Loucy (cell line): Measurements from ENCODE around the gene SMAP2.
"Not testable (repeated sequence)": the region's sequence is repeated elsewhere in the genome, so short reads cannot be mapped to it uniquely, and the experiment has no call there.

Source experiments
- H2AFZ ChIP-seq: fragments of 200-600 bp; sonication (generic); 2 replicates; pipeline ENCODE4 v1.6.0; 2016; ENCODE audit warnings: antibody characterized with exemption, mild to moderate bottlenecking, low read length, moderate library complexity
- H3F3A ChIP-seq: fragments of 200-600 bp; 2 replicates; pipeline ENCODE4 v1.6.0; 2016; ENCODE audit warnings: antibody characterized with exemption, low read depth, mild to moderate bottlenecking
- H3K27me3 ChIP-seq: fragments of 200-600 bp; sonication (generic); 2 replicates; pipeline ENCODE4 v1.6.1; 2014; ENCODE audit warnings: low read length, mild to moderate bottlenecking; ENCODE audit not compliant: insufficient read depth, poor library complexity, severe bottlenecking
- H3K36me3 ChIP-seq: fragments of 200-600 bp; sonication (generic); 2 replicates; pipeline ENCODE4 v1.6.1; 2016; ENCODE audit warnings: low read length; ENCODE audit not compliant: insufficient read depth
- H3K4me1 ChIP-seq: fragments of 200-600 bp; sonication (generic); 2 replicates; pipeline ENCODE4 v1.5.1; 2014; ENCODE audit warnings: low read length, mild to moderate bottlenecking; ENCODE audit not compliant: insufficient read depth, poor library complexity, severe bottlenecking
- H3K4me2 ChIP-seq: fragments of 200-600 bp; sonication (generic); 2 replicates; pipeline ENCODE4 v1.6.0; 2014; ENCODE audit warnings: antibody characterized with exemption, low read length, low read depth, mild to moderate bottlenecking; ENCODE audit not compliant: poor library complexity, severe bottlenecking
- H3K4me3 ChIP-seq: fragments of 200-600 bp; sonication (generic); 2 replicates; pipeline ENCODE4 v1.5.1; 2014; ENCODE audit warnings: low read length, mild to moderate bottlenecking, mixed read lengths; ENCODE audit not compliant: poor library complexity, severe bottlenecking
- H3K79me2 ChIP-seq: fragments of 200-600 bp; sonication (generic); 2 replicates; pipeline ENCODE4 v1.6.1; 2014; ENCODE audit warnings: low read length; ENCODE audit not compliant: insufficient read depth
- H3K9ac ChIP-seq: fragments of 200-600 bp; sonication (generic); 2 replicates; pipeline ENCODE4 v1.6.0; 2014; ENCODE audit warnings: mild to moderate bottlenecking, low read depth, low read length, moderate library complexity; ENCODE audit not compliant: poor library complexity, severe bottlenecking
- H3K9me2 ChIP-seq: fragments of 200-600 bp; sonication (generic); replicated peaks from 2 replicates; pipeline ENCODE4 v1.6.1; 2016; ENCODE audit warnings: low read depth, low read length, mixed read lengths
- H3K9me3 ChIP-seq: fragments of 200-600 bp; sonication (generic); 2 replicates; pipeline ENCODE4 v1.6.1; 2014; ENCODE audit warnings: mild to moderate bottlenecking, antibody characterized with exemption, low read length, low read depth; ENCODE audit not compliant: insufficient read depth
- H4K20me1 ChIP-seq: fragments of 200-600 bp; sonication (generic); 2 replicates; pipeline ENCODE4 v1.6.0; 2014; ENCODE audit warnings: antibody characterized with exemption, low read length, mild to moderate bottlenecking; ENCODE audit not compliant: insufficient read depth, poor library complexity, severe bottlenecking
- CTCF ChIP-seq: fragments of 200-600 bp; sonication (generic); conservative IDR thresholded peaks from 2 replicates; pipeline ENCODE4 v1.5.1; 2014; ENCODE audit warnings: mild to moderate bottlenecking, antibody characterized with exemption, low read length
- EZH2phosphoT487 ChIP-seq: fragments of 200-600 bp; IDR thresholded peaks from 2 replicates; pipeline ENCODE4 v1.6.1; 2018; ENCODE audit warnings: antibody characterized with exemption, mild to moderate bottlenecking, moderate library complexity, borderline replicate concordance

SMAP2 gene

GRCh38 chr1:40338745-40339419 is 34.6 kb upstream of the SMAP2 start:
- Histone ChIP-seq H3K4me2 (peak overlapping the region; percentile 39), H4K20me1 (no peaks in the 10 kb centered on the region), H3K79me2 (no peaks in the 10 kb centered on the region), H3K9me3 (no peaks in the 10 kb centered on the region), H3K4me3 (no peak overlapping the region), H3F3A (no peaks in the 10 kb centered on the region), H3K4me1 (no peaks in the 10 kb centered on the region), H3K27me3 (no peaks in the 10 kb centered on the region), H3K9ac (no peak overlapping the region), H3K36me3 (no peaks in the 10 kb centered on the region), H3K9me2 (no peaks in the 10 kb centered on the region), H2AFZ (0 out of 2 replicates have a peak overlapping the region, but pooled peaks have one; percentile 39)
- no peak for TF ChIP-seq EZH2phosphoT487
- TF ChIP-seq CTCF, result peak; percentile 99

- peak overlapping the region; percentile 39 for H3K4me2 ChIP-seq
- no peak overlapping the region for H3K4me3 ChIP-seq
- TF ChIP-seq CTCF (no peak), EZH2phosphoT487 (no peak)
- H4K20me1 ChIP-seq, result no peaks in the 10 kb centered on the region
- H3K79me2 ChIP-seq, result no peaks in the 10 kb centered on the region
- 0 out of 2 replicates have a peak overlapping the region, but pooled peaks have one; percentile 39 for H2AFZ ChIP-seq
- H3K9me3 ChIP-seq, result no peaks in the 10 kb centered on the region
- H3K36me3 ChIP-seq, result no peaks in the 10 kb centered on the region
- H3K4me1 ChIP-seq, result no peaks in the 10 kb centered on the region
- H3K9me2 ChIP-seq, result no peaks in the 10 kb centered on the region
- H3F3A ChIP-seq, result no peaks in the 10 kb centered on the region
- no peak overlapping the region for H3K9ac ChIP-seq
- no peaks in the 10 kb centered on the region for H3K27me3 ChIP-seq
These were observed 33.9 kb upstream of the SMAP2 start for GRCh38 chr1:40339420-40340323.

- TF ChIP-seq CTCF, result no peak
- TF ChIP-seq EZH2phosphoT487, result no peak
- Histone ChIP-seq H3K4me1 (no peaks in the 10 kb centered on the region), H3K27me3 (no peaks in the 10 kb centered on the region), H4K20me1 (no peaks in the 10 kb centered on the region), H2AFZ (no peak overlapping the region), H3K4me3 (no peak overlapping the region), H3K36me3 (no peaks in the 10 kb centered on the region), H3K79me2 (no peaks in the 10 kb centered on the region), H3K9me3 (no peaks in the 10 kb centered on the region), H3K4me2 (no peak overlapping the region), H3K9me2 (no peaks in the 10 kb centered on the region), H3K9ac (no peak overlapping the region), H3F3A (no peaks in the 10 kb centered on the region)
These were observed 31.8 kb upstream of the SMAP2 start for GRCh38 chr1:40341491-40342380.

GRCh38 chr1:40342381-40342717 is 31.2 kb upstream of the SMAP2 start:
- not testable (repeated sequence) for H3K9me3 ChIP-seq, H3K27me3 ChIP-seq, H3K4me1 ChIP-seq, H3K9ac ChIP-seq, H3K9me2 ChIP-seq, H3F3A ChIP-seq, H3K4me2 ChIP-seq, H3K36me3 ChIP-seq, H2AFZ ChIP-seq, H3K4me3 ChIP-seq, H3K79me2 ChIP-seq, H4K20me1 ChIP-seq
